Sigmoid colon (tissue), 4 donors: Measurements from ENCODE around the gene POLN.

Experiments used
- CTCF ChIP-seq, 4 experiments: fragments of 450-650 bp in 3 of 4; fragments of 200-600 bp in 1 of 4; IDR thresholded peaks; one replicate each; pipeline ENCODE4 v1.5.1; 2016 to 2019; ENCODE audit warnings: antibody characterized with exemption in 4 of 4, mild to moderate bottlenecking in 3 of 4, moderate library complexity in 2 of 4
- POLR2A ChIP-seq, 2 donors: fragments of 450-650 bp; IDR thresholded peaks; one replicate each; pipeline ENCODE4 v1.6.1; 2016; ENCODE audit warnings: antibody characterized with exemption in 2 of 2, mild to moderate bottlenecking in 2 of 2, moderate library complexity in 2 of 2
- POLR2AphosphoS5 ChIP-seq, 4 donors: sonication (generic); formaldehyde crosslinking; IDR thresholded peaks; one replicate each; pipeline ENCODE4 v1.6.1; 2017; ENCODE audit warnings: antibody characterized with exemption in 4 of 4

GRCh38 chr4:2159931-2160330, 82.0 kb downstream of the POLN start:
- TF ChIP-seq POLR2A (IDR thresholded peaks at IDR 0.05) (no peak), CTCF (IDR thresholded peaks at IDR 0.05) (no peak), POLR2AphosphoS5 (IDR thresholded peaks at IDR 0.05) (no peak)
